Measurements from ENCODE around the gene NADK. TPM values are rescaled to one million over a fixed set of nuclear protein-coding genes. Genes with fewer than 3 reads are reported as not detected.
A peak's percentile ranks its signal among the peaks of the same experiment; 100 is the strongest.

The NADK gene
- total and polyA plus RNA-seq, 2 donors (not counting 1 experiment from before 2014, with no cell fraction given) = 149 to 184 TPM

DNA sequence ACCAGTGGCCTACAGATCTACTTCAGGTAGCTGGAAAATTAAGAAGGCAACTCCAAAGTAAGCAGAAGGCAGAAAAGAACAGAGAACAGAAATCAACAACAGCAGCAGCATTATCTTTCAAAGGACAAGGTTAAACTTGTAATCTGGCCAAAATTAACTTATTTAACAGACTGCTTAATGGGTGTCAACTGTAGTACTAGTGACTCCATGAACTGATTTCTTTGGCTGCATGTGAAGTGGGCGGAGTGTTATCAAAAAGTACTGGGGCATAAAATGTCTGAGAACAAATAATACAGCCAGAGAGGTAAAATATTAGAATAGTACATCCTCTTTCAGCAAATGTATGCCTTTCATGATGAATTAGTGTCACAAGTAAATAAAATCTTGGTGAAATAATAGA lies 24.6 kb upstream of the NADK start:
- H3K27ac ChIP-seq (ENCODE audit: low read length in 2 of 2) = peak overlapping the region in 1 of 2 donors; percentile 1
- ChIA-PET CTCF (interaction anchor here (1.4 kb wide), 1 partner anchor 84 kb away, joined by 5 read pairs; no protein-coding TSS in a partner anchor), POLR2A (no interaction called here)
- DNase-seq (no peak), ATAC-seq (ENCODE audit: low read depth) (no peak)
- intact Hi-C loops (cut with micrococcal nuclease) = no loop called here
- no peak overlapping the region for H3K4me3 Mint-ChIP-seq
- peaks cover 62% of the 10 kb centered on the region for H4K20me1 ChIP-seq (ENCODE audit: control insufficient read depth, insufficient read depth, low read length, poor library complexity, severe bottlenecking)
- no CpG with 5 or more reads among the region's 1 CpG for WGBS (ENCODE audit: insufficient coverage)
- peaks cover 48% of the 10 kb centered on the region for H3K4me1 Mint-ChIP-seq
- H3K4me1 ChIP-seq (ENCODE audit: control insufficient read depth in 2 of 2, insufficient read depth in 2 of 2, low read length in 2 of 2) = peaks cover 24 to 33% of the 10 kb centered on the region in 2 donors
- H2AFZ ChIP-seq (ENCODE audit: insufficient read depth, low read depth, low read length, poor library complexity, severe bottlenecking) = no peak overlapping the region
- no peak overlapping the region for H3K27ac Mint-ChIP-seq
- no peak overlapping the region for H3K9ac ChIP-seq (ENCODE audit: low read length)
- no peak overlapping the region for H3K4me3 ChIP-seq (ENCODE audit: control extremely low read depth in 1 of 5, extremely low read depth in 1 of 5, insufficient read depth in 1 of 5, low read depth in 2 of 5, low read length in 4 of 5)
- peaks cover 2 to 65% of the 10 kb centered on the region in 2 experiments for H3K36me3 ChIP-seq (replicated peaks in 1 of 2; ENCODE audit: control extremely low read depth in 1 of 2, control insufficient read depth in 1 of 2, extremely low read depth in 1 of 2, insufficient read depth in 2 of 2, low read length in 1 of 2)
- no peaks in the 10 kb centered on the region for H3K9me3 Mint-ChIP-seq (ENCODE audit: insufficient read depth)
- TF ChIP-seq EZH2 (IDR thresholded peaks at IDR 0.05; ENCODE audit: borderline replicate concordance, insufficient read depth, low read depth, low read length, poor library complexity, severe bottlenecking) = no peak
- TF ChIP-seq, protein P1, sequence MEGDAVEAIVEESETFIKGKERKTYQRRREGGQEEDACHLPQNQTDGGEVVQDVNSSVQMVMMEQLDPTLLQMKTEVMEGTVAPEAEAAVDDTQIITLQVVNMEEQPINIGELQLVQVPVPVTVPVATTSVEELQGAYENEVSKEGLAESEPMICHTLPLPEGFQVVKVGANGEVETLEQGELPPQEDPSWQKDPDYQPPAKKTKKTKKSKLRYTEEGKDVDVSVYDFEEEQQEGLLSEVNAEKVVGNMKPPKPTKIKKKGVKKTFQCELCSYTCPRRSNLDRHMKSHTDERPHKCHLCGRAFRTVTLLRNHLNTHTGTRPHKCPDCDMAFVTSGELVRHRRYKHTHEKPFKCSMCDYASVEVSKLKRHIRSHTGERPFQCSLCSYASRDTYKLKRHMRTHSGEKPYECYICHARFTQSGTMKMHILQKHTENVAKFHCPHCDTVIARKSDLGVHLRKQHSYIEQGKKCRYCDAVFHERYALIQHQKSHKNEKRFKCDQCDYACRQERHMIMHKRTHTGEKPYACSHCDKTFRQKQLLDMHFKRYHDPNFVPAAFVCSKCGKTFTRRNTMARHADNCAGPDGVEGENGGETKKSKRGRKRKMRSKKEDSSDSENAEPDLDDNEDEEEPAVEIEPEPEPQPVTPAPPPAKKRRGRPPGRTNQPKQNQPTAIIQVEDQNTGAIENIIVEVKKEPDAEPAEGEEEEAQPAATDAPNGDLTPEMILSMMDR (IDR thresholded peaks at IDR 0.05) = no peak
- no peaks in the 10 kb centered on the region for H3K27me3 ChIP-seq (replicated peaks in 1 of 4; ENCODE audit: control extremely low read depth in 1 of 4, control insufficient read depth in 3 of 4, insufficient read depth in 4 of 4, low read length in 3 of 4)
- no peaks in the 10 kb centered on the region for H3K9me3 ChIP-seq (ENCODE audit: control extremely low read depth in 1 of 3, control insufficient read depth in 2 of 3, insufficient read depth in 1 of 3, low read length in 2 of 3)
- no peak overlapping the region for H3K4me2 ChIP-seq (replicated peaks; ENCODE audit: low read depth, low read length, poor library complexity, severe bottlenecking)
- no peaks in the 10 kb centered on the region for H3K27me3 Mint-ChIP-seq
- H3K79me2 ChIP-seq (ENCODE audit: control insufficient read depth, insufficient read depth, low read length) = peaks cover 82% of the 10 kb centered on the region

DNA sequence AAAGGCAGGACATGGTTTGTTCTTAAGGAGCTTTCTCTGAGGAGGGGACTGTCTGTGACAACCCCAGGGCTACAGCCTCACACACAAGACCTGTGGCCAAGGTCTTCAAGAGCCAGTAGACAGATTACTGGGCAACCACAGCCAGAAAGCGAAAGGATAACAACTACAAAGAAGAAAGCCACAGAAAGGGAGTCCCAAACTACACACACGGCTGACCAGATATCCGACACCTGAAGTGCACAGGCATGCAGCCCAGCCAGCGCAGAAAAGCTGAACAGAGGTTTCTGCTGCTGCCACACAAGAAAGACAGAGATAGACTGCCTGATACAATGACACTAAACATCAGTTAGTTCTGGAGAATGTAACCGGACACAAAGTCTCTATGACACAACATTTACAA lies 21.4 kb upstream of the NADK start:
- peaks cover 88% of the 10 kb centered on the region for H3K79me2 ChIP-seq (ENCODE audit: control insufficient read depth, insufficient read depth, low read length)
- H3K4me1 ChIP-seq (ENCODE audit: control insufficient read depth in 2 of 2, insufficient read depth in 2 of 2, low read length in 2 of 2) = peaks cover 30 to 40% of the 10 kb centered on the region in 2 donors
- intact Hi-C loops (cut with micrococcal nuclease) = no loop called here
- Mint-ChIP-seq H3K27me3 (no peaks in the 10 kb centered on the region), H3K27ac (peak overlapping the region; percentile 66), H3K4me3 (no peak overlapping the region), H3K4me1 (peaks cover 58% of the 10 kb centered on the region), H3K9me3 (ENCODE audit: insufficient read depth) (no peaks in the 10 kb centered on the region)
- ATAC-seq (ENCODE audit: low read depth) (no peak), DNase-seq (no peak)
- POLR2A ChIA-PET = no interaction called here
- peaks cover 64% of the 10 kb centered on the region for H4K20me1 ChIP-seq (ENCODE audit: control insufficient read depth, insufficient read depth, low read length, poor library complexity, severe bottlenecking)
- no peaks in the 10 kb centered on the region for H3K9me3 ChIP-seq (ENCODE audit: control extremely low read depth in 1 of 3, control insufficient read depth in 2 of 3, insufficient read depth in 1 of 3, low read length in 2 of 3)
- H3K4me3 ChIP-seq (ENCODE audit: control extremely low read depth in 1 of 5, extremely low read depth in 1 of 5, insufficient read depth in 1 of 5, low read depth in 2 of 5, low read length in 4 of 5) = no peak overlapping the region
- H3K27ac ChIP-seq (ENCODE audit: low read length in 2 of 2) = peak overlapping the region; percentile 15 to 65
- H2AFZ ChIP-seq (ENCODE audit: insufficient read depth, low read depth, low read length, poor library complexity, severe bottlenecking) = no peak overlapping the region
- H3K9ac ChIP-seq (ENCODE audit: low read length) = no peak overlapping the region
- TF ChIP-seq EZH2 (IDR thresholded peaks at IDR 0.05; ENCODE audit: borderline replicate concordance, insufficient read depth, low read depth, low read length, poor library complexity, severe bottlenecking) = no peak
- TF ChIP-seq, protein P1 (IDR thresholded peaks at IDR 0.05) = no peak
- WGBS (ENCODE audit: insufficient coverage) = 70% methylated on average over 5 of the region's 5 CpGs
- no peaks in the 10 kb centered on the region for H3K27me3 ChIP-seq (replicated peaks in 1 of 4; ENCODE audit: control extremely low read depth in 1 of 4, control insufficient read depth in 3 of 4, insufficient read depth in 4 of 4, low read length in 3 of 4)
- peaks cover 5 to 69% of the 10 kb centered on the region in 2 experiments for H3K36me3 ChIP-seq (replicated peaks in 1 of 2; ENCODE audit: control extremely low read depth in 1 of 2, control insufficient read depth in 1 of 2, extremely low read depth in 1 of 2, insufficient read depth in 2 of 2, low read length in 1 of 2)
- no peak overlapping the region for H3K4me2 ChIP-seq (replicated peaks; ENCODE audit: low read depth, low read length, poor library complexity, severe bottlenecking)
- CTCF ChIA-PET = interaction anchor here (0.9 to 1.3 kb wide), 3 partner anchors 11 to 32 kb away, joined by 3 read pairs; no protein-coding TSS in a partner anchor
